IPS-11a (cell line): ENCODE data around the gene SSTR3.

Experiments
- H3K4me3 ChIP-seq: one replicate; pipeline ENCODE4 v1.5.1; 2013; ENCODE audit warnings: low read depth, low read length, control low read depth

SSTR3 gene

GRCh38 chr22:37154925-37155712, 57.2 kb downstream of the SSTR3 start:
- H3K4me3 ChIP-seq, result no peak overlapping the region
